Neural cell (in vitro differentiated cells): ENCODE results near the gene NSFL1C.

Experiments used
- CTCF ChIP-seq: fragments of 450-650 bp; IDR thresholded peaks from 2 replicates; pipeline ENCODE4 v1.5.1; 2014; ENCODE audit warnings: antibody characterized with exemption, mild to moderate bottlenecking, moderate library complexity; ENCODE audit not compliant: poor library complexity, severe bottlenecking
- EP300 ChIP-seq: fragments of 450-650 bp; conservative IDR thresholded peaks from 2 replicates; pipeline ENCODE4 v1.6.1; 2014; ENCODE audit warnings: antibody characterized with exemption, mild to moderate bottlenecking, moderate library complexity; ENCODE audit not compliant: poor library complexity, severe bottlenecking
- EZH2 ChIP-seq: fragments of 200-600, 300-800 bp; shearing (Covaris generic), sonication (generic); IDR thresholded peaks from 2 replicates; pipeline ENCODE4 v1.6.1; 2014; ENCODE audit warnings: antibody characterized with exemption, low read length, borderline replicate concordance, mild to moderate bottlenecking; ENCODE audit not compliant: insufficient read depth, poor library complexity, severe bottlenecking
- POLR2AphosphoS5 ChIP-seq: IDR thresholded peaks from 2 replicates; pipeline ENCODE4 v1.6.1; 2012
- RAD21 ChIP-seq: fragments of 450-650 bp; conservative IDR thresholded peaks from 2 replicates; pipeline ENCODE4 v1.6.1; 2014; ENCODE audit warnings: antibody characterized with exemption, mild to moderate bottlenecking, moderate library complexity
- REST ChIP-seq: IDR thresholded peaks from 2 replicates; pipeline ENCODE4 v1.6.1; 2012; ENCODE audit warnings: borderline replicate concordance
- SMC3 ChIP-seq: fragments of 450-650 bp; conservative IDR thresholded peaks from 2 replicates; pipeline ENCODE4 v1.6.1; 2014; ENCODE audit warnings: antibody characterized with exemption, mild to moderate bottlenecking, moderate library complexity; ENCODE audit not compliant: poor library complexity
- TAF1 ChIP-seq: IDR thresholded peaks from 2 replicates; pipeline ENCODE4 v1.6.1; 2012; ENCODE audit warnings: low read depth

- TF ChIP-seq CTCF: no peak
- no peak for TF ChIP-seq EP300
- no peak for TF ChIP-seq REST
- no peak for TF ChIP-seq TAF1
- no peak for TF ChIP-seq POLR2AphosphoS5
- TF ChIP-seq SMC3: no peak
- TF ChIP-seq EZH2: no peak
- no peak for TF ChIP-seq RAD21
Measured at GRCh38 chr20:1431158-1431557, 35.5 kb downstream of the NSFL1C start.
